ENCODE measurements around the gene ZNF133. TPM values are rescaled to one million over a fixed set of nuclear protein-coding genes. Genes with fewer than 3 reads are reported as not detected.

Gene ZNF133
- total RNA-seq, 1 donor from 2014 or later: 7.7 TPM

- Mint-ChIP-seq H3K4me1 (no peaks in the 10 kb centered on the region), H3K4me3 (no peak overlapping the region), H3K9me3 (peaks cover 2% of the 10 kb centered on the region), H3K36me3 (ENCODE audit: low read depth) (no peaks in the 10 kb centered on the region), H3K27me3 (peaks cover 2% of the 10 kb centered on the region), H3K27ac (no peak overlapping the region)
- CTCF ChIA-PET: no interaction called here
- POLR2A ChIA-PET: no interaction called here
- intact Hi-C loops (cut with micrococcal nuclease): no loop called here
- DNase-seq (no peak), ATAC-seq (ENCODE audit: low read depth) (no peak)
- no peak for TF ChIP-seq CTCF (IDR thresholded peaks at IDR 0.05)
These were observed 71.5 kb downstream of the ZNF133 start for GRCh38 chr20:18359854-18360253.

- intact Hi-C loops (cut with micrococcal nuclease): no loop called here
- ATAC-seq (ENCODE audit: low read depth): no peak
- Mint-ChIP-seq H3K9me3 (no peaks in the 10 kb centered on the region), H3K4me1 (no peaks in the 10 kb centered on the region), H3K36me3 (ENCODE audit: low read depth) (no peaks in the 10 kb centered on the region), H3K4me3 (no peak overlapping the region), H3K27me3 (no peaks in the 10 kb centered on the region), H3K27ac (no peak overlapping the region)
- ChIA-PET POLR2A (no interaction called here), CTCF (no interaction called here)
- no peak for DNase-seq
- no peak for TF ChIP-seq CTCF (IDR thresholded peaks at IDR 0.05)
These were observed 72.3 kb downstream of the ZNF133 start for GRCh38 chr20:18360635-18361034.

GRCh38 chr20:18361678-18362077 lies 73.4 kb downstream of the ZNF133 start:
- H3K36me3 Mint-ChIP-seq (ENCODE audit: low read depth): no peaks in the 10 kb centered on the region
- no peaks in the 10 kb centered on the region for H3K4me1 Mint-ChIP-seq
- intact Hi-C loops (cut with micrococcal nuclease): no loop called here
- TF ChIP-seq CTCF (IDR thresholded peaks at IDR 0.05): no peak
- no peak for ATAC-seq (ENCODE audit: low read depth)
- DNase-seq: no peak
- H3K4me3 Mint-ChIP-seq: no peak overlapping the region
- ChIA-PET POLR2A (no interaction called here), CTCF (no interaction called here)
- no peaks in the 10 kb centered on the region for H3K27me3 Mint-ChIP-seq
- H3K27ac Mint-ChIP-seq: no peak overlapping the region
- no peaks in the 10 kb centered on the region for H3K9me3 Mint-ChIP-seq

GRCh38 chr20:18362916-18363315 lies 74.6 kb downstream of the ZNF133 start:
- ATAC-seq (ENCODE audit: low read depth) (no peak), DNase-seq (no peak)
- TF ChIP-seq CTCF (IDR thresholded peaks at IDR 0.05): no peak
- Mint-ChIP-seq H3K4me1 (no peaks in the 10 kb centered on the region), H3K27me3 (no peaks in the 10 kb centered on the region), H3K27ac (no peak overlapping the region), H3K36me3 (ENCODE audit: low read depth) (no peaks in the 10 kb centered on the region), H3K4me3 (no peak overlapping the region), H3K9me3 (no peaks in the 10 kb centered on the region)
- intact Hi-C loops (cut with micrococcal nuclease): no loop called here
- ChIA-PET CTCF (no interaction called here), POLR2A (no interaction called here)

- ATAC-seq (ENCODE audit: low read depth): no peak
- H3K9me3 Mint-ChIP-seq: no peaks in the 10 kb centered on the region
- intact Hi-C loops (cut with micrococcal nuclease): no loop called here
These were observed 75.4 kb downstream of the ZNF133 start for GRCh38 chr20:18363708-18364107.

More at GRCh38 chr20:18363708-18364107, 75.4 kb downstream of the ZNF133 start:
- Mint-ChIP-seq H3K4me3 (no peak overlapping the region), H3K27ac (no peak overlapping the region), H3K36me3 (ENCODE audit: low read depth) (no peaks in the 10 kb centered on the region), H3K27me3 (no peaks in the 10 kb centered on the region), H3K4me1 (no peaks in the 10 kb centered on the region)
- TF ChIP-seq CTCF (IDR thresholded peaks at IDR 0.05): no peak
- DNase-seq: no peak
- CTCF ChIA-PET: no interaction called here
- POLR2A ChIA-PET: no interaction called here

Measured in activated B cell treated with CpG ODN at 0.5 μM for 24 hours (primary cell).